GM18909 (cell line): Measurements from ENCODE around the gene SSR3.
"Not testable (repeated sequence)": the region's sequence is repeated elsewhere in the genome, so short reads cannot be mapped to it uniquely, and the experiment has no call there.

Source experiments
- ATAC-seq: cut with Tn5 transposase; IDR thresholded peaks from one replicate; pipeline ENCODE4 v1.9.1; 2021; ENCODE audit warnings: mild to moderate bottlenecking; ENCODE audit not compliant: unreplicated experiment, poor library complexity

The SSR3 gene

DNA sequence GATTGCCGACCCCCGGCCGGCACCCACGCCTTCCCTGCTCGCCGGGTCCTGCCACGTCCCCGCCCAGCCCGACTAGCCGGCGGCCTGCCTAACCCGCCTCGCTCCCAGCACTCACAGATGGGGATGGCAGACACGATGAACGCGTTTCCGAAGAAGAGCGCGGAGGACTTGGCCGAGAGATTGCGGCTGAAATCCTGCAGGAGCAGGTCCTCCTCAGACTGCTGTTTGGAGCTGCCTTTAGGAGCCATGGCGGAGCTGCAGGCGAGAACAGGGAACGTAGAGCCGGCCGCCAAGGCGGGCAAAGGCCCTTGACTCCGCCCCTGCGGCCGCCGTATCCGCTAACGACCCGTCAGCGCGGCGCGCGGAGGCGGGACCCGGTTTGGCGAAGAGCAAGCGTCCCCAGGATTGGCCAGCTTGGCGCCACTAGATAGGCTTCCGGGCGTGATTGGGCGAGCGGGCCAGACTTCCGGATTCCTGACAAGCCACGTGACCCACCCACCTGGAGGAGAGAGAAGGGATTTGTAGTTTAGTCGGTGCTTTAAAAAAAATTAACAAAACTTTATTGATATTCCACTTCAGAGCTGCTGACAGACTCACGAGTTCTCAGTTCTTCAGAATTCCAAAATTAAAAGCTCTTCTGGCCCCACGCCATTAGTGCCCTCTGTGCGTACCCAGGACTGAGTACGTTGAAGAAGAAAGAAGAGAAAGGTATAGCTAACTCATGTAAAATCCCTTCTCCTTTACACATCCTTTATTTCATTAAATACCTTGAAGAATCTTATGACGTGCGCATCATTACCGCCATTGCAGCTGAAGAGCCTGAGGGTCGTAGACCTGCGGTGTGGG is at the start of gene SSR3:
Gene SSR3 (minus strand): TSS at position 276 of the 846 bp plus-strand sequence. CDS start 28 bp downstream, at position 248.
- ATAC-seq, result peak; percentile 99

DNA sequence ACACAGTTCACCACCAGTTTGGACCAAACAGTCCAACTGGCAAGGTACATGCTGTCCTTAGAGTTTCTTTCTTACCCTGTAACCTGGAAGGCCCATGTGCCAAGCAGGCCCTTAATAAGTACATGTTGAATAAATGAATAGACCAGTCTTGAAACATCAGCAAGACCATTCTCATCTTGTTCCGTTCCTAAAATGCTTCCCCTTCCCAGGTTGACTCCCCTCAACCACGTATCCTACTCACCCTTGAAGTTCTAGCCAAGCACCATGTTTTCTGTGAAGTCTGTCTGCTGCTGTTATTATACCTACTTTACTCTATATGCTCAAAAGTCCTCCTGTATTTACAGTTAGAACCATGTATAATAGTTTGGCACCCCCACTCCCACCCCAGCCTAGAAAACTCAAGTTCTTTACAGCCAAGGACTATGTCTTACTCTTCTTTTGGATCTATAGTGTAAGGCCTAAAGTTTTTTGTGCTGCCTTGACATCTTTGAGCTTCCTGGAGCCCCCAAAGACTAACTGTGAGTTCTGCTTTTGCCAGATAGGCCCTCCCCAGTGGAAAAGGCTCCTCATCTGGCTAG is 49.2 kb upstream of the SSR3 start:
- ATAC-seq, result no peak

DNA sequence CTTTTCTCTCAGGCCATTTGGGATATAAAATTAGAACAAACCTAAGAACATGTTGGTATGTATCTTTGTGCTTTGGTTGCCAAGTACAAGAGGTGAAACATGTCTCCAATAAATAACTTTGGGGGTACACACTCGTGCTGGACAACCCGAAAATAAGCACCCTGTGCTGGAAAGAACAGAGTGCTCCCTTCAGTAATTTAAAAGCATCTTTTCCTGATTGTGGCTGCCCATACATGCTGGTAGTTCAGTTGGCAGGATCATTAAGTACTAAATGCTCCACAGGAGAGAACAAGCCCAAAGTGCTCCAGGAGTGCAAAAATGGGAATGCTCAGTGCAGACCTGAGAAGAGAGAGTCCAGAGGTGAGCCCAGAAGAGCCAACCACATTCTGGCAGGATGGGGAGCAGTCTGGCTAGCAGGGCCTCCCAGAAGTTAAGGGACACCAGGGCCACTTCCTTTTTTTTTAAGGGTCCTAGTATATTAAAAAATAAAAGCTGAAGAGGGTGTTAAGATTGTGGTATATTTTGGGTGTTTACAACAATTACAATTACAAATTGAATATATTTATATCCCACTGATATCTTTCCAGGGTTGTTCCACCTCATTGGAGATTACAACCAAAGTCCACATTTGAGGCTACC is 48.6 kb upstream of the SSR3 start:
- no peak for ATAC-seq

DNA sequence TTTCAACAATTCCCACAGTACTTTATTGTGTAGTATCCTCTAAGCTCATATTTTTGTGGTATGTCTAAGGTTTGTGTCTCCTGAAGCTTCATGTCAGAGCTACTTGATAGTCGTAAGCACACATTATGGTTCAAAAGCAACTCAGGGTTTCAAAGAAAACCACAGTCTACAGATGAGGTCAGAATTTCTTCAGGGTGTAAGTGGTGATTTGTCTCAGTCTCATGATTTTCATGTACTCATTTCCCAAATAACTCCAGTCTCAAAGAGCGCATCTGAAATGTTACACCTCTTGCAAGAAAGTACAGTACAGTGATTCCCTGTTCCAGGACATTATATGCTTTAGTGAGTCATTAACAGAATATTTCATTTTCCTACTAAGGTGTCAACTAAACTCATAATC is 47.5 kb upstream of the SSR3 start:
- ATAC-seq, result peak; percentile 63

DNA sequence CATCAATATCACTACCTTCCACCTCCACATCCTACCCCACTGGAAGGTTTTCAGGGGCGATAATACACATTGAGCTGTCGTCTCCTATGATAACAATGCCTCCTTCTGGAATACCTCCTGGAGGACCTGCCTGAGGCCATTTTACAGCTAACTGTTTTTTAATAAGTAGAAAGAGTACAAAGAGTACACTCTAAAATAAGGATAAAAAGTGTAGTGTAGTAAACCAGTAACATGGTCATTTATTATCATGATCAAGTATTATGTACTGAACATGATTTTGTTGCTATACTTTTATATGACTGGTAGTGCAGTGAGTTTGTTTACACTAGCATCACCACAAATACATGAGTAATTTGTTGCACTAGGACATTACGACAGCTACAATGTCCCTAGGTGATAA is 46.6 kb upstream of the SSR3 start:
- no peak for ATAC-seq

DNA sequence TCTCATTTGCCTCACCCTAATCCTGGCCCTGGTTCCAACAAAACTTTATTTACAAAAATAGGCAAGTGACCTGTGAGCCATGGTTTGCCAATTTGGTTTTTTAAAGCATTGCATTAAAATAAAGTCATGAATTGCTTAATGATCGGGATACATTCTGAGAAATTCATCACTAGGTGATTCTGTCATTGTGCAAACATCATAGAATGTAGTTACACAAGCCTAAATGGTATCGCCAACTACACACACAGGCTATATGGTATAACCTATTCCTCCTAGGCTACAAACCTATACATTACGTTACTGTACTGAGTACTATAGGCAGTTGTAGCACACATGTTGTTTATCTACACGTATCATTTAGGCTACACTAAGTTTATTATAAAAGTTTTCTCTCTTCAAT is 45.9 kb upstream of the SSR3 start:
- ATAC-seq, result no peak

DNA sequence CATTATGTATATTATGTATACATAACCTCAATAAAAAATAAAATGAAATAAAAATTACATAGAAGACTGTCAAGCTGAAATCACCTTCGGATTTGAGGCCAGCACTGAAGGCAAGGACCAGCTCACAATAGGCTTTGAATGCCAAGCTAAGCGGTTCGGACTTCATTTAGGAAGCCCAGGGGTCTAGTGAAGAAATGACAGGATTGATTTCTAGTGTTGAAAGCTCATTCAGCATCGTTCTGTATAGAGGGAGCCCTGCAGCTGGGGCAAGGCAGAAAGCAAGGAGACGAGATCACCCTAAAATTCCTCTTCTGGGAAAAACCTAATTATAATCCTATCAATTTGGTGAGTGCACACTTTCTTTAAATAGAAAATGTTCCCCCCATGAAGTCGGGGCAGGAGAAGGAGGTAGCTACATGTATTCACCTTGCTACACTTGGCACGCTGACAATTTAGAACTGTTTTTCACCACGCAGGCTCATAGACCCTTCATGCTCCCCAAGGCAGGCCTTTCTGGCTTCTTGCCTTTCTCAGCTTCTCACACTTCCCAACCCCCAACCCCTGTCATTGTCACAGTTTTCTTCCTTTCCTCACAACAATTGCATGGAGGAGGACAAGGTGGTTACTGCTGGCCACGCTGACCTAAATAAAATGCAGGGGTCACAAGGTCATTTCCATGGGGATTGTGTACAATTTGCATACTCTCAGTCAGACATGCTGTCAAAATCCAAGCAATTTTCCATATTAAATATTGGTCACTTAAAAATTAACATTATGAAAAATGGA is 44.4 kb upstream of the SSR3 start:
- no peak for ATAC-seq

DNA sequence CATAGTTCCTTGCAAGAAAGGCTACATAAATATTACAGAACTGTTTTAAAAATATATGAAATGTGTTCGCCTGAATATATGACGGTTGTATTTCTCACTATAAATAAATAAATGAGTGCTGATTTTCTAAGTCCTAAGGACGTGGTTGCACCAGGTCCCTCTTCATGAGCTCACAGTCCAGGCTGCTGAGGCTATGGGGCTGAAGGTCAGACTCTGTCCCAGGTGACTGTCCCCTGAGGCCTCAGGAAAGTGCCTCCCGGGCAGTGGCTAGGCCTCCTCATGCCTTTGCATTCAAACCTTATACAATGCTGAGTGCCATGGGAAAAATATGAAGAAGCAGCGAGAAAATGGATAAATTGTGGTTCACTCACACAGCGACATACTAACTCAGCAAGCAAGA is 43.5 kb upstream of the SSR3 start:
- no peak for ATAC-seq

DNA sequence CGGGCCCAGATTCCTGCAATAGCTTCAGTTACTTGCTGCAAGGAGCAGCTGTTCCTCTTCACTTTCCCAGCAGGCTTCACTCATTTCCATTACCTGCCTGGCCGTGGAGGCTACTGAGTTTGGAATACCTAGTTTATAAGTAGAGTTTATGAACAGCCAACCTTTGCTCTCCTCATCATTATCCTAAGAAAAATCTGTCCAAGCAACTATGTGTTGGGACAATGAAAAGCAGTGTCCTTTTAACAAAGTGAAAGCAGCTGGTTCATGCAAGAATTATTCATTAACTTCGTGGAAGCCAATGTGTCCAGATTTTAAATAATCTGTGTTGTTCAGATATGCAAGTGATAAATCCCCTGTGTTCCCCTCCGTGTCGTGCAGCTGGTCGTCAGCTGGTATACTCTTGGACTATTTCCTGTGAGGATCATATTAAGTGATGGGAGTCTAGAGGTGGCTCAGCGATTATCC is 39.3 kb upstream of the SSR3 start:
- ATAC-seq, result peak; percentile 46

DNA sequence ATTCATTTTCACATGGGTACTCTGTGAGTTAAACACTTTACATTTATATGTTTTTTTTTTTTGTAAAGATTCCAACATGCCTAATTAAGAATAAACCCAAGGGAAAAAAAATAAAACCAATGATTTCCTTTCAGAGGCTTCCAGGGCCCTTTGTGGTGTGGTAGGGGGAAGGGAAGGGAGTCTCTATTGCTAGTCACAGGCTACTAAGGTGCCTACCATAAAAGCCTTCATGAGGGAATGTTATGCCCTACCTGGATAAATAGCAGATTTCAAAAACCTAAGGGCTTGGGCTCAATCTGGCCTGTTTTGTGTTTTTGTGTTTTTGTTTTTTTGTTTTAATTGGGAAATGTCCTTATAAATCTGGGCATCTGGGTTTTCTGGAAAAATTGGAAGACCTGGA is 38.9 kb upstream of the SSR3 start:
- no peak for ATAC-seq

DNA sequence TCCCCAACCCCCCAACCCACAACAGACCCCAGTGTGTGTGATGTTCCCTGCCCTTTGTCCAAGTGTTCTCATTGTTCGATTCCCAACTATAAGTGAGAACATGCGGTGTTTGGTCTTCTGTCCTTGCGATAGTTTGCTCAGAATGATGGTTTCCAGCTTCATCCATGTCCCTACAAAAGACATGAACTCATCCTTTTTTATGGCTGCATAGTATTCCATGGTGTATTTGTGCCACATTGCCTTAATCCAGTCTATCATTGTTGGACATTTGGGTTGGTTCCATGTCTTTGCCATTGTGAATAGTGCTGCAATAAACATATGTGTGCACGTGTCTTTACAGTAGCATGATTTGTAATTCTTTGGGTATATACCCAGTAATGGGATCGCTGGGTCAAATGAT is 34.9 kb upstream of the SSR3 start:
- not testable (repeated sequence) for ATAC-seq

DNA sequence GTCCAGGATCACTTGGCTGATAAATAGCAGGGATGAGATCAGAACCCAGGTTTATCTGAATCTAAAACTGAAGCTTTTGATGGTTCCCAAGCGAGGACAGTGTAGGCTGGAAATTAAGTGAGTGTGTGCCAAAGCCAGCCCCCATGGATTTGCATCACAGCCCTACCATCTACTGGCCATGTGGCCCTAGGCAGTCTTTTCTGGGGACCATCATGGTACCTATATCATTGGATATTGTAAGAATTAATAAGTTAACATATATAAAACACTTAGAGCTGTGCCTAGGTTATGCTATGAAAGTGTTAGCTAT is 32.8 kb upstream of the SSR3 start:
- peak; percentile 9 for ATAC-seq

DNA sequence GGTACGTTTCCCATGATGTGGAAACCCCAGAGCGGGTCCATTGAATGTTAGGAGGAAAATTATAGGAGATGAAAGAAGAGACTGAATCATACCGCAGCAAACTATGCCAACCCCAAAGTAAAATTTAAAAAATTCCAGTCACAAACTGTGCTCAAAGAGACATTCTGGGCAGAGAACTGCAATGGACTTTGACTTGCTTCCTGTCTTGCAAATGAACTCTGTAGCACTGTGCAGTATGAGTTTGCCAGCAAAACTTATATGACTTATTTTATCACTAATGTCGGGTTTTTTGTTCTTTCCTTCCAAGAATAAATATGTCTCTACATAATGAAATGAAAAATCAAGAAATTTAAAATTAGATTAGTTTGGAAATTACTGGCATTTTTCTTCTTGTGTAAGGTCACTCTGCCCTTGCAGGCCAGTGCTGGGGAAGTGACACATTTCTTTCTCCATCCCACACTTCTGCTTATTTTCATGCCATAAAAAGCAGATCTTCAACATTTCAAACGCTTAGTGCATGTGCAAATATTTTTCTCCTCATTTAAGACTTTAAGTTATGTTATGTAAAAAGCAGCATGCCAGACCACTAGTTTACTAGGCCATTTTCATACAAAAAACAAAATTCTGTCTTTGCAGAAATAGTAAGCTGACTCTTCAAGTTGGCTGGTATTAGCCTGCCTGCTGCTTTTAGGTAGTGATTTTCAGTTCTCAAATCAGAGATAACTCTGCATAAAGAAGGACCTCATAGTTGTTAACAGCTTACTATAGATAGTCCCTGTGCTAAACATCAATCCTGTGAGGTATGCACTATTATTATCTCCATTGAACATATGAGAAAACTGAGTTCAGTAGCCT is 32.2 kb upstream of the SSR3 start:
- peak; percentile 46 for ATAC-seq

DNA sequence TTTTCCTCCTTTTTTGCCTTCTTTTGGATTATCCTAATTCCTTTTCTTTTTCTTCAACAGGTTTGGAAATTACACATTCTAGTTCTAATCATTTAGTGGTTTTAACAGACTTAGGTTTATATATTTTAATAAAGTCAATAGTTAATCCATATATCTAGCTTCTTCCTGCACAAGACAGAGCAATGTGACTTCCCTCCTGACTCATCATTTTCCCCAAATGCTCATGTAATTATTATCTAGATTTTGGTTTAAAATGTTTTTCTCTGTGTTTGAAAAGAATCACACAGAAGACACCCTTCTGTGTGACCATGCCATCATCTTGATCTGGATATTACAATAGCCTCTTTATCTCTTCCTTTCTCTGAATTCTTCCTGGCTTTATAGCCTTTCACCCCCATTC is 28.6 kb upstream of the SSR3 start:
- no peak for ATAC-seq

DNA sequence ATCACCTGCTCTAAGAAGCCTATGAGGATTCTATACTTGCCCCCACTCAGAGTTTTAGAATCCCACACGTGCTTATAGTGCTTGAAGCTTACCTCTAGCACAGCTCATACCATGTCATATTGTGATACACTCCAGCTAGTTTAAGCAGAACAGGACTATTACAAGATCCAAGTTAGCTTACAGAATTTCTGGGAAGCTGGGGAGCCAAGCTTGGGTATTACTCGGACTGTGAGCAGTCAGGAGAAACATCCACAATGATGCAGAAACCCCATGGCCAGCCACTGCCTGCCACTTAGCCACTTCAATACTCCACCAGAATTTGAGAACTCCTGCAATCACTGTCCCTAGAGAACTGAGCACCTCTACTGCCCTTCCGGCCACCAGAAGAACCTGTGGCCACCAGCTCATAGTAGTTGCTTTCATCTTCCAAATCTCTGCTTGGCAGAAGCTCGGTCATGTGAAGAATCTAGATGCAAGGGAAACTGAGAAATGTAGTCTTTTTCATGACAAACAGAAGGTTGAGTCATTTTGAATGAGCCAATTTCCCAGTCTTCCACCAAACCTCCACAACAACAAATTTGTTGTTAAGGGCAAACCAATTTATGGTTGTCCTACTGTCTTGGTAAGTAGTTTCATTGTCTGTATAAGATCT is 27.7 kb upstream of the SSR3 start:
- peak; percentile 79 for ATAC-seq

DNA sequence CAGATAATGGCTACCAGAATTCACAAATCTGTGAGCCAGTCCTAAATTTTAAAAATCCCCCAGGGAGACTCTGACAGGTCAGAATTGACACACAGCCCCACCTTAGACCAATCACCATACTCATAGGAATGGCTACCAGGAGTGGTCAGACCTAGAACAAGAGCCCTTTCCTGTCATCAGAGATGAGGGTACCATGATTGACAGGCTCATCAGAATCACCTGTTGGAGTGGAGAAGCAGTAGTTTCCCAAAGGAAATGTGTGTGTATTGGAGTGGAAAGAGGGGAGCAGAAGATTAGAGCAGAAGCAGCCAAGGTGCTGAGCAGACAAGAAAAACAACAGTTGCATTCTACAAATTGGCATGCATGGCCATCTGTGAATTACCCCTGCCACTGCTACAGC is 27.0 kb upstream of the SSR3 start:
- no peak for ATAC-seq

DNA sequence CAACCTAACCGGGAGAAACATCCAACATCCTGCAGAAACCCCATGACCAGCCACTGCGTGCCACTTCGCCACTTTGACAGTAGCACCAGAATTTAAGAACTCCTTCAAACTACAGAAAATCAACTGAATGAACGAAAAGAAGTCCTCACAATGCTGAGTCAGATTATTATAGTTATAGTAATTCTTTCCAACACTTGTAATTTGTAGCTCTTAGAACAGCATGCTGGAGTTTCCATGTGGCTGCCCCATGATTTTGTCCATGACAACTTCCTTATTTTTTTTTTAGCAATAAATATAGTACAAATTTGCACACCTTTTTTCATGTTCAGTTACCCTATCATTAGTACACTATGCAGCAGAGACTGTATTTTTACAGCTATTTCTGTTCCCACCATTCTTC is 26.1 kb upstream of the SSR3 start:
- no peak for ATAC-seq

DNA sequence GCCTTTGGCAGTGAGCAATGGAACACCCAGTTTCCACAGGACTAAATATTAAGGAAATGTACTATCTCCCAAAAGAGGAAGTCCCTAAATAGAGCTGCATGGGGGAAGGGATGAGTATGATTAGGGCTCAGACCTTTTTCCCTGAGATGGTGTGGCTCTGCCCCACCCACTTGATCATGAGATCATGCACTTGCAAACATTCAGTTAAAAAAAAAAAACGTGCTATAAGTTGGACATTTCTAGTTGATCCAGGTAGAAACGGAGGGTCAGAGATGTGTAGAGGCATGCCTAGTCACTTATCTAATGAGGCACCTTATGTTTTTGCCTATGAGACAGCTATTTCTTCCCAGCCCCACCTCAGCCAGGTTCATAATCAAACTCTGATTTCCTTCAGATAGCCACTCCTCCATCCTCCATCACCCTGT is 24.5 kb upstream of the SSR3 start:
- ATAC-seq, result no peak

DNA sequence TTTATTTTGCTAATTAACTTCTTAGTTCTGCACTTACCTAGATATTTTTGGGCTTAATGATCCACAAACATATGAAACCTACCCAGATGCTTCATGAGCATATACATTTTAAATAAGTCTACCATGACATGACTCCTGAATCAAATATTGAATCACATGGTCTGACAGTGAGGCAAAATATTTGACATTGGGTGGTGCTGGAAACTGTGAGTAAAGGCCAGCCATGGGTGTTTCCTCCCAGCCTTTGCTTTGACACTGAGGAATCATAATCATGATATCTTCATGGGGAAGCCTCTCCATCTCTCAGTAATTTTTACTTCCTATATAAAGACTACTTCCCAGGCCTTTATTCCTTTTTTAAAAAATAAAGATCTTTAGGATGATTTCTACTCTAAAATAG is 22.8 kb upstream of the SSR3 start:
- ATAC-seq, result no peak
